Hindlimb muscle (tissue), 1 donor: ENCODE measurements around the gene AOX1. TPM values are rescaled to one million over a fixed set of nuclear protein-coding genes. Genes with fewer than 3 reads are reported as not detected.
"Not testable (repeated sequence)": the region's sequence is repeated elsewhere in the genome, so short reads cannot be mapped to it uniquely, and the experiment has no call there.

Experiments
- DNase-seq: peaks from one replicate; pipeline ENCODE4 v3.0.0-alpha.2; 2013
- polyA plus RNA-seq: library from polyadenylated mRNA; unstranded; fragments of 120-200 nt; gene quantifications from one replicate; pipeline ENCODE4 v1.2.1, GENCODE V29; 2013; ENCODE audit not compliant: insufficient read length

AOX1 gene
- polyA plus RNA-seq: 1.5 TPM

DNA sequence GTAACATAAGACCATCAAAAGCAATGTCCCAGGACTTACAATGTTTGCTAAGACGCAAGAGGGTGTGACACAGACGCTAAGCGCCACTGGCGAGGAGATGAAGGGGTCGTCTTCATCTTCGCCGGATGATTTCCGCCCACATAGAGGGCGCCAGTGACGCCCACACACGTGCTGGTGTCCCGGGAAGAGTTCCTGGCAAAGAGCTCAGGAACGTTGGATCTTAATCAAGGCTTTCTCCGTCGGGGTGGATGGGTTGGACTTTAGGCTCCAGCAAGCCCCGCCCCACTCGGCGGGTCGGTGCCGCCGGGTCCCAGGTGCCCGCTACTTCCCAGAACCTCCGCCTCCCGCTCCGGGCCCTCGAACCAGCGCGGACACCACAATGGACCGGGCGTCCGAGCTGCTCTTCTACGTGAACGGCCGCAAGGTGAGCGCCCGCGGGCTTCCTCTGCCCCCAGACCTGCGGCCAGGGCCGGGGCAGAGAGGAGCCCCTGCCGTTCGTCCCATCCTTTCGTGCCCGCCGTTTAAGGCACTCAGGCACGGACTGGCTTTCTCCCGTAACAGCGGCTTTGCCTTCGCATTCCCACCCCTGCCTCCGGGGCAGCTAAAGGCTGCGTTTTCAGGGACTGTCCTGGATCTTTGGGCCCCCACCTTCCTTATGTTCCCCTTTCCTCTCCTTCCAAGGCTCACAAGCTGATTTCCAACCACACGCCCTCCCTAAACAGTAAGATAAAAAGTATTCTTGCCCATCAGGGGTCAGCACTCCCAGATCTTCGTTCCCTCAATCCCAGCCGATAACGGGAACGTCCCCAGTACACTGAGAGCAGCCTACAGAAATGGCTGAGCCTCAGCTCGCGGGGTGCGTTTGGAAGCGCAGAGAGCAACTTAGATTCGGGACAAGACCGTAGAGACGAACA is at the start of gene AOX1:
AOX1 (plus strand) TSS at position 285 of the 914 bp plus-strand sequence; CDS start at position 380, 95 bp downstream.
- peak; percentile 70 for DNase-seq

DNA sequence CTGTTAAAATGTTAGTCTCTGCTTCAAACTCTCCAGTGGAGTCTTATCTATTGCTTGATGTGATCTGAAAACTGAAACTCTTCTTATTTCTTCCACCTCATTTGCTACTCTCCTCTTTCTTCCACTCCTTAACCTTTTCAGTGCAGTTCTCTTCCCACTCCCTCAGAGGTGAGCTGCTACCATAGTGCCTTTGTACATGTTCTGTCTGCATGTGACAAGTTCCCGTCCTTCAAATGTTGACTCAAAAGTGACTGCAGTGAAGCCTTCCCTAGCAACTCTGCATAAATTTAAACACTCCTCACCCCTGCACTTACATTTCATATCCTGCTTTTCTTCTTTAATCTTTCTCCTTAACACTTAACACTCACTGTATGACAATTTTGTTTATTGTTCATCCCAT is 47.7 kb upstream of the AOX1 start:
- DNase-seq: no peak

- no peak for DNase-seq
Measured at GRCh38 chr2:200540793-200541192, 45.0 kb upstream of the AOX1 start.

DNA sequence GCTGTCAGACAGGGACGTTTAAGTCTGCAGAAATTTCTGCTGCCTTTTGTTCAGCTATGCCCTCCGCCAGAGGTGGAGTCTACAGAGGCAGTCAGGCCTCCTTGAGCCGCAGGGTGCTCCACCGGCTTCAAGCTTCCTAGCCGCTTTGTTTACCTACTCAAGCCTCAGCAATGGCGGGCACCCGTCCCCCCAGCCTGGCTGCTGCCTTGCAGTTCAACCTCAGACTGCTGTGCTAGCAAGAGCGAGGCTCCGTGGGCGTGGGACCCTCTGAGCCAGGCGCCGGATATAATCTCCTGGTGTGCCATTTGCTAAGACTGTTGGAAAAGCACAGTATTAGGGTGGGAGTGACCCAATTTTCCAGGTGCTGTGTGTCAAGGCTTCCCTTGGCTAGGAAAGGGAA is 19.2 kb upstream of the AOX1 start:
- DNase-seq: not testable (repeated sequence)

- no peak for DNase-seq
Measured at GRCh38 chr2:200567932-200568331, 17.9 kb upstream of the AOX1 start.

GRCh38 chr2:200575957-200576356 is 9.9 kb upstream of the AOX1 start:
- DNase-seq: no peak

DNA sequence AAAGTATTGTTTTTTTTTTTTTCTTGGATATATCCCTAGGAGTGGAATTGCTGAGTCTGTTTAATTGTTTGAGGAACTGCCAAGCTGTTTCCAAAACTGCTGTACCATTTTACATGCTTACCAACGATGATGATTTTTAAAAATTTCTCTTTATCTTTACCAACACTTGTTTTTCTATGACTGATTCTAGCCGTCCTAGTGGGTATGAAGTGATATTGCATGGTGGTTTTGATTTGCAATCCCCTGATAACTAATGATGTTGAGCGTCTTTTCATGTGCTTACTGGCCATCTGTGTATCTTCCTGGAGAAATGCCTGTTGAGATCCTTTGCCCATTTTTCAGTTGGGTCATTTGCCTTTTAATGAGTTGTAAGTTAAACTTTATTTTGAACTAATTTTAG is 8.8 kb upstream of the AOX1 start:
- no peak for DNase-seq

GRCh38 chr2:200578778-200579177 is 7.0 kb upstream of the AOX1 start:
- DNase-seq: no peak

- DNase-seq: no peak
Measured at GRCh38 chr2:200584639-200585038, 1.2 kb upstream of the AOX1 start.

- DNase-seq: no peak
Measured at GRCh38 chr2:200585340-200585729, 479 bp upstream of the AOX1 start.

DNA sequence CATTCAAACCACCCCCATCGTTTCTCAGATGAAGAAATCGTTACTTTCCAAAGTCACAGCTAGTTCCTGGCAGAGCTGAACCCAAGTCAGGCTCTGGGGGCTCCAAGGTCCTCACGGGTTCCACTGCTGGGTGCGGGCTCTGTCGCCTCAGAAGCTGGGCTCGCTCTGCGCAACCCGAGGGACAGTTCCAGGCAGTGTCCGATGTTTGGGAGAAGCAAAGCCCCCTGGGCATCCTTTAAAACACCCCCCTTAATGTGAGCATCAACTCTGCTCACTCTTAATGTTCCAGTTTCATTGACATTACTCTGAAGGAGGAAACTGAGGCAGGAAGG is 796 bp downstream of the AOX1 start:
- DNase-seq: no peak

DNA sequence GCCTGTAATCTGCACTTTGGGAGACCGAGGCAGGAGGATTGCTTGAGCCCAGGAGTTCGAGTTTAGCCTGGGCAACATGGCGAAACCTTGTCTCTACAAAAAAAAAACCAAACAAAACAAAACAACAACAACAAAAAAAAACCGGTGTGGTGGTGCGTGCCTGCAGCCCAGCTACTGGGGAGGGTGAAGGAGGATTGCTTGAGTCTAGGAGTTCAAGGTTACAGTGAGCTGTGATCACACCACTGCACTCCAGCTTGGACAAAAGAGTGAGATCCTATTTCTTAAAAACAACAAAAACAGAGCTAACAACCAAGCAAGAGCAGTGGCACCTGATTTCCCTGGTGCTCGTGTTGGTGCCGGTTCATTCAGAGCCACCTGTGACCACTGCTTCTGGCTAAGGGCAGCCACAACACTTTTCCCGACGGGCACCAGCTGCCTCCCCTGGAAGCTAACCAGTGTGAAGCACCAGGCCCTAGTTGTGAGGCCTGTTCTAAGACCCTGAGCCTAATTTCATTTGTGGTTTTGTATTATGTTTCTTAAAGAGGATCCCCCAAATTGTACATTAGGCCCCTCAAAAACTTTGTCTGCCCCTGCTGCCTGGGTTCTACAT is 1.3 kb downstream of the AOX1 start:
- DNase-seq: no peak

DNA sequence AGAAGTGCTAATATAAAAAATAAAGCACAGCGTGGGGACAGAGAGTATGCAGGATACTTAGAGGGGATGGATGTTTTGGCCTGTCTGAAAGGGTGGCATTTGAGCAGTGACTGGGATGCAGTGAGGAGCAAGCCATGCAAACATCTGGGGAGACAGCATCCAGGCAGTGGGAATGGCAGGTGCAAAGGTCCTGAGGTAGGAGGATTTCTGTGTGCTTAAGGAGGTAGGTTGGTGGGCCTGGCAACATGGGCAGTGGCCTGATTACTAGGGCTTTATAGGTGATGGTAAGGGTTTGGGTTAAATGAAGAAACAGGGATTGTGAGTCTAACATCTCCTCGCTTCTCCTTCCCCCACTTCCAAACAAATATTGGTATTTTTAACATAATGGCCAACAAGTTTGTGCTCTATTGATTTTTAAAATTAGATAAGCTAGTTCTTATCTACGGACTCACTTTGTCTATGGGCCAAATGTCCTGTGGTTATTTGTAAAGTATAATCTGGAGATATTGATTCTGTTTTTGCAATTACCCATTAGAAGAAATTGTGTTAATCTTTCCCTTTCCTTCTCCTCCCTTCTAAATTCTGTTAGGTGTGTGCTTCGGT is 2.4 kb downstream of the AOX1 start:
- DNase-seq: no peak

GRCh38 chr2:200590090-200590489 is 4.3 kb downstream of the AOX1 start:
- DNase-seq: no peak

- DNase-seq: no peak
Measured at GRCh38 chr2:200591308-200591707, 5.5 kb downstream of the AOX1 start.

DNA sequence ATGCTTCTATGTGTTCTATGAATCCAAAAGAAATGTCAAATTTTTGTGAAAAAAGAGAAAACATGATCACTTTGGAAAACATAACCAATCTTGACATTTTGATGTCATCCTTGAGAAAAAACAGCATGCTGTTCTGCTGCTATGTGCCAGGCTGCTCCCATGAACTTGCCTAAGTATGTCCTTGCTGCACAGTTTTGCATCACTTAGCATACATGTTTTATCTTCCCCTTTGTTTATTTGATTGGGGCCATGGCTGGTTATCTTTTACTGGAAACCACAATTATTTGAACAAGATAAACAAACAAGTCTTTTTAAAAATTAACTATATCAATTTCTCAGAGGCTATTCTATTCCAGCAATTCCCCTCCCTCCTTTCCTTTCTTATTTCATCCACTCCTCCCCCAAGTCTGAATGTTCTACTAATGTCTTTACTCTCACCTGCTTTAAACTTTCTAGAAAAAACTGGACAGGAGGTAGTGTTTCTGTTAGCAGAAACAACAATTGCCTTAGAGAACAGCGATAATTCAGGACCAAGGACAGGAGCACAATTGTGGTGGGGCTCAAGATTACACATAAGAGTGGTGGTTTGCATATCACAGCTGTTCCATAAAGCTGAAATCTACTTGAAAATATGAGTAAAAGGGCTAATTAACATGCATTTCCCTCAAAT is 6.7 kb downstream of the AOX1 start:
- no peak for DNase-seq

DNA sequence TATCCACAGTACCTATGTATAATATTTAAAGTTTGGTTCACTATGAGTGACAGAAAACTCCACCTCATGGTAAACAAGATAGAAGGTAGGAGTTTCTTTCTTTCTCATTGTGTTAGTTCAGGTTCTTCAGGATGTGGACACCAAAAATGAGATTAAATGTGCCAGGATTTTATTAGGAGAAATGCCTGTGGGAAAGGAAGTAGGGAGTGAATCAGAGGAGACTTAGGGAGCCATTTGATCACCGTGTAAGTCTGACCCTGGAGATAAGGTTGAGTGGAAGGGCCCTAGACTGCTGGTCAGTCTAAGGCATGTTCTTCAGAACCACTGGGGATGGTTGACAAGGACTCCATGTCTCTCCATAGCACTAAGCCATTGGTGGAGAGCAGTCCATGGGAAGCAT is 8.1 kb downstream of the AOX1 start:
- no peak for DNase-seq

DNA sequence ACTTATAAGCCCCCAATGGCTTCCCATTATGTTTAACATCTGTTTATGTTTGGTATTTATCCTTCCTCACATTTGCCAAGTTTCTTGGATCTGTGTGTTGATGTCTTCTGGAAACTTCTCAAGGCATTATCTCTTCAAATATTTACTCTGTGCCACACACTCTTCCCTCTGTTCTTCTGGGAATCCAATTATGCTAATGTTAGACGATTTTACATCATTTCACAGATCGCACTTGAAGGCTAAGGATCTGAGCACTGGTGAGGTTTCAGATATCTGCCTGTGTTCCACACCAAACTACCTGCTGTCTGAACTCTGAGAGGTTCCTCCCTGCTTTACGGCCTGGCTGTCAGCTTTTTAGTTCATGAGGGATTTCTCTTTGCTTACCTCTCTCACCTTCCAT is 10.1 kb downstream of the AOX1 start:
- DNase-seq: no peak

DNA sequence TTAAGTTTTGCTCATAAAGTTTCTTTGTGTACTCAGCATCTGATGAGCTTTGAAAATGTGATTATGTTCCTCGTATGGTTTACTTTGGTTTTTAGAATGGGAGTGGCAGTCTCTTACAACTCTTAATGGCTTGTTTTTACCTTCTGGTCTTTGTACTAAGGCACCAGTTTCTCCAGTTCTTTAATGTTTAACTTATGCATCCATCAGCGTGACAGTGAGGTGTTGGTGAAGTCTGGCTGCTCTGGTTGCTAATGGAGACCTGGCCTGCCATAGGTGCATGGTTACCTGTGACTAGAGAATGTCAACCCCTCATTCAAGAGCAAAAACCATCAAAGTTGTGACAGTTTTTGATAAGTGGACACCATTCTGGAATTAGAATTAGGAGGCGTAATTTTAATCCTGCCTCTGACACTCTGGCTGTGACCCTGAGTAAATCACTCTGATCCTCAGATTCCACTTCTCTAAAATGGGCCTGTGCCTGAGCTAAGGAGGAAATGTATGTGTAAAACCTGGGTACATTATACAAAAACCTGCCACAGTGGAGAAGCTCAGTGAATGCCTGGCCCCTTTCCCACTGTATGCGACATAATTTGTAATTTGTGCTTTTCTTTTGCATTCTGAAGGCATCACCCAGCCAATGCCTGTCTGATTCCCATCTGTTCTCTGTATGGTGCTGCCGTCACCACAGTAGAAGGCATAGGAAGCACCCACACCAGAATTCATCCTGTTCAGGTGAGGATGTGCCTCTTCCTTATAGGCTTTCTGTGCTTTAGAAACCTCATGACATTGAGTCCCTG is 11.2 kb downstream of the AOX1 start:
- DNase-seq: no peak

DNA sequence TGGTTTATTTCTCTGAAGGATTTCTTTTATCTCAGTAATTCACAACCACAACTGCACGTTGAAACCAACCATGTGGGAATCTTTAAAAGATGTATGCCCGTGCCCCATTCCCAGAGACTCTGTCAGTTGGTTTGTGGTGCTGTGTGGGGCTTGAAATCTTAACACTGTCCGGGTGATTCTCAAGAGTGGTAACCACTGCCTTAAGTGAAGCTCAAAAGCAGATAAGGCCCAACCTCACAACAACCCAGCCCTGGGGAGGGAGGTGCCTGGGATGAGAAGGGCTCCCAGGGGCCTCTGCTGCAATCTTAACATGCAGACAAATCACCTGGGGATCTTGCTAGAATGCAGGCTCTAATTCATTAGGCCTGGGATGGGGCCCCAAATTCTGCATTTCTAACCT is 13.4 kb downstream of the AOX1 start:
- no peak for DNase-seq

DNA sequence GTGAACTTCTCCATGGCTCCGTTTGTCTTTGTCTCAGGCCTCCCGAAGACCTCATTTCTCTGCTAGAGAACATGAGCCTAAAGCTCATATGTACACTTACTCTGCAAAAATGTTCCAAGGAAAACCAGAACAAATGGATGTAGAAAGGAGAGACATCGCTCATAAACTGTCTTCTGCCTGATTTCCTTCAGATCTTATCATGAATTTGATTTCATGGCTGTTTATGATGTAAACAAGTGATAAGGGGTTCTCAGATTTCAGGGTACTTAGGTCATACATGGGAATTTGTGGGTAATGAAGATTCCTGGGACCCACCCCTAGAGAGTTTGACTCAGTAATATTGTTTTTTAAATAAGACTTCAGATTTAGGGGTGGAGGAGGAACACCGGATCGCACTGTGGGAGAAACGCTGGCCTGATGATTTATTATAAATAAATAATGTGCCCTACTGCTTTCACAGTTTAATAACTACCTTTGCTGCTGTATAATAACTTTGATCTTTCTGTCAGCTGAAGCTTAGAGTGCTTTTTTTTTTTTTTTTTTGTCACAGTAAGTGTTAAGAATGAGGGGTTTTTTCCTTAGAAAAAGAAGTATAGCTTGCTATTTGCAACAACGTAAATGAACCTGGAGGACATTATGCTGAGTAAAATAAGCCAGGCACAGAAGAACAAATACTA is 14.9 kb downstream of the AOX1 start:
- no peak for DNase-seq

- no peak for DNase-seq
Measured at GRCh38 chr2:200602584-200602983, 16.8 kb downstream of the AOX1 start.
